NCI-H2029 treated with DMSO at 0.1 percent for 48 hours (cell line): Measurements from ENCODE around the gene ANKHD1.

Experiments
- DNase-seq: peaks from one replicate; lab custom pipeline; 2025; lab: John Stamatoyannopoulos, UW

The ANKHD1 gene

GRCh38 chr5:140544986-140545385, 143.4 kb downstream of the ANKHD1 start:
- no peak for DNase-seq

- DNase-seq = no peak
These were observed 144.0 kb downstream of the ANKHD1 start for GRCh38 chr5:140545606-140546005.

- DNase-seq = no peak
These were observed 145.3 kb downstream of the ANKHD1 start for GRCh38 chr5:140546851-140547507.

GRCh38 chr5:140547508-140548299, 146.1 kb downstream of the ANKHD1 start, which contains the start of gene EIF4EBP3:
Gene EIF4EBP3, plus strand, starts transcription at chr5:140547662. Its CDS starts 76 bp downstream, at chr5:140547738.
- peak; percentile 85 for DNase-seq

GRCh38 chr5:140548300-140548688, 146.7 kb downstream of the ANKHD1 start:
- no peak for DNase-seq

- no peak for DNase-seq
These were observed 147.2 kb downstream of the ANKHD1 start for GRCh38 chr5:140548791-140549190.

GRCh38 chr5:140549237-140550144, 147.9 kb downstream of the ANKHD1 start:
- DNase-seq = peak; percentile 60

GRCh38 chr5:140550147-140551079, 148.8 kb downstream of the ANKHD1 start:
- no peak for DNase-seq

GRCh38 chr5:140551872-140552271, 150.2 kb downstream of the ANKHD1 start:
- DNase-seq = no peak

GRCh38 chr5:140553657-140554056, 152.0 kb downstream of the ANKHD1 start:
- DNase-seq = no peak

- no peak for DNase-seq
These were observed 152.8 kb downstream of the ANKHD1 start for GRCh38 chr5:140554454-140554853.

- no peak for DNase-seq
These were observed 154.2 kb downstream of the ANKHD1 start for GRCh38 chr5:140555747-140556312.

GRCh38 chr5:140556438-140556837, 154.8 kb downstream of the ANKHD1 start:
- DNase-seq = no peak

GRCh38 chr5:140557136-140557805, 155.6 kb downstream of the ANKHD1 start, which contains the start of gene SRA1:
Gene SRA1, minus strand, starts transcription at chr5:140557473. Its CDS starts 21 bp downstream, at chr5:140557452.
- peak; percentile 59 for DNase-seq

GRCh38 chr5:140557965-140558364, 156.3 kb downstream of the ANKHD1 start:
- no peak for DNase-seq

GRCh38 chr5:140558542-140558941, 156.9 kb downstream of the ANKHD1 start:
- no peak for DNase-seq

GRCh38 chr5:140560227-140560626, 158.6 kb downstream of the ANKHD1 start:
- DNase-seq = no peak

GRCh38 chr5:140561753-140562523, 160.3 kb downstream of the ANKHD1 start:
- DNase-seq = no peak

- DNase-seq = no peak
These were observed 162.0 kb downstream of the ANKHD1 start for GRCh38 chr5:140563596-140563995.
